GM19468 (cell line): ENCODE results near the gene OXT.
"Not testable (repeated sequence)": the region's sequence is repeated elsewhere in the genome, so short reads cannot be mapped to it uniquely, and the experiment has no call there.

Source experiments
- ATAC-seq: cut with Tn5 transposase; IDR thresholded peaks from one replicate; pipeline ENCODE4 v1.9.1; 2021; ENCODE audit warnings: mild to moderate bottlenecking, moderate library complexity, moderate number of reproducible peaks; ENCODE audit not compliant: unreplicated experiment; ENCODE audit errors: extremely low read depth

OXT gene

DNA sequence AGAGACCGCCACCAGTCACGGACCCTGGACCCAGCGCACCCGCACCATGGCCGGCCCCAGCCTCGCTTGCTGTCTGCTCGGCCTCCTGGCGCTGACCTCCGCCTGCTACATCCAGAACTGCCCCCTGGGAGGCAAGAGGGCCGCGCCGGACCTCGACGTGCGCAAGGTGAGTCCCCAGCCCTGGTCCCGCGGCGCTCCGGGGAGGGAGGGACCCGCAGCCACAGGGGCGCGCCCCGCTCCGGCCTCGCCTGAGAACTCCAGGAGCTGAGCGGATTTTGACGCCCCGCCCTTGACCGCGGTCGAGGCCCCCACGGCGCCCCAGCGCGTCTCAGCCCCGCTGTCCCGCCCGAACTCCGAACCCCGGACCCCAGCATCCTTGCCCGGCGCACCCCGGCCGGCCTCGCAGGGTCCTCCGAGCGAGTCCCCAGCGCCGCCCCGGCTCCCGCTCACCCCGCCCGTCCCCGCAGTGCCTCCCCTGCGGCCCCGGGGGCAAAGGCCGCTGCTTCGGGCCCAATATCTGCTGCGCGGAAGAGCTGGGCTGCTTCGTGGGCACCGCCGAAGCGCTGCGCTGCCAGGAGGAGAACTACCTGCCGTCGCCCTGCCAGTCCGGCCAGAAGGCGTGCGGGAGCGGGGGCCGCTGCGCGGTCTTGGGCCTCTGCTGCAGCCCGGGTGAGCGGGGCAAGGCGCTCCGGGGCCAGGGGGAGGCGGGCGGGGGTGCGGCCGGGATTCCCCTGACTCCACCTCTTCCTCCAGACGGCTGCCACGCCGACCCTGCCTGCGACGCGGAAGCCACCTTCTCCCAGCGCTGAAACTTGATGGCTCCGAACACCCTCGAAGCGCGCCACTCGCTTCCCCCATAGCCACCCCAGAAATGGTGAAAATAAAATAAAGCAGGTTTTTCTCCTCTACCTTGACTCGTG lies at the start of gene OXT:
Gene OXT, plus strand, starts transcription at position 11 of the 920 bp plus-strand sequence. Its CDS starts 36 bp downstream, at position 47.
- no peak for ATAC-seq

DNA sequence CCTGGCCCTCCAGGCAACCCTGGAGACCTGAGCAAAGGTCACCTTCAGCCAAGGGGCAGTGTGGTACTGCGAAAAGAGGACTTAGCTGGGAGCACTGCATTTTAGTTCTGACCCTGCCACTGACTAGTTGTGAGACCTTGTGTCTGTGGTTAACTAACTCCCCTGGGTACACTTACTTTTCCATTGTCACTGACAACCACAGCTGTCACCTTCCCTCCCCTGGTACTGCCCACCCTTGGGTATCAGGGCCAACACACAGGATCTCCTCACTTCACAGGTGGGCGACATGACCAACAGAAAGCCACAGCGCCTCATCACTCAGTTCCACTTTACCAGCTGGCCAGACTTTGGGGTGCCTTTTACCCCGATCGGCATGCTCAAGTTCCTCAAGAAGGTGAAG lies 49.6 kb upstream of the OXT start:
- ATAC-seq, result no peak

DNA sequence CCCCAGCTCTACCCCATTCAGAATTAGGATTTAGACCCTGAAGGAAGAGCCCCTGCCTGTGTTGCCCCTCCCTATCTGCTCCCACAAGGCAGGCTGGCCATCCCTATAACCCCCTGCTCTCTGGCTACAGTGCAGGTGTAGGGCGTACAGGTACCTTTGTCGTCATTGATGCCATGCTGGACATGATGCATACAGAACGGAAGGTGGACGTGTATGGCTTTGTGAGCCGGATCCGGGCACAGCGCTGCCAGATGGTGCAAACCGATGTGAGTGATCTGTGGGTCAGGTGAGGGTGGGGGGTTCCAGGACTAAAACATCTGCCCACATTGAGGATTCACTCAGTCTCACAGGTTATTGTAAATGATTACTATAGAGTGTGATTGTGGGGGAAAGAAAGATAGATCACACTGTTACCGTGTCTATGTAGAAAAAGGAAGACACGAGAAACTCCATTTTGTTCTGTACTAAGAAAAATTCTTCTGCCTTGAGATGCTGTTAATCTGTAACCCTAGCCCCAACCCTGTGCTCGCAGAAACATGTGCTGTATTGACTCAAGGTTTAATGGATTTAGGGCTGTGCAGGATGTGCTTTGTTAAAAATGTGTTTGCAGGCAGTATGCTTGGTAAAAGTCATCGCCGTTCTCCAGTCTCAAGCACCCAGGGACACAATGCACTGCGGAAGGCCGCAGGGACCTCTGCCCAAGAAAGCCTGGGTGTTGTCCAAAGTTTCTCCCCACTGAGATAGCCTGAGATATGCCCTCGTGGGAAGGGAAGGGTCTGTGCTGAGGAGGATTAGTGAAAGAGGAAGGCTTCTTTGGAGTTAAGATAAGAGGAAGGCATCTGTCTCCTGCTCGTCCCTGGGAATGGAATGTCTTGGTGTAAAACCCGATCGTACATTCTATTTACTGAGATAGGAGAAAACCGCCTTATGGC lies 48.6 kb upstream of the OXT start:
- ATAC-seq, result not testable (repeated sequence)

DNA sequence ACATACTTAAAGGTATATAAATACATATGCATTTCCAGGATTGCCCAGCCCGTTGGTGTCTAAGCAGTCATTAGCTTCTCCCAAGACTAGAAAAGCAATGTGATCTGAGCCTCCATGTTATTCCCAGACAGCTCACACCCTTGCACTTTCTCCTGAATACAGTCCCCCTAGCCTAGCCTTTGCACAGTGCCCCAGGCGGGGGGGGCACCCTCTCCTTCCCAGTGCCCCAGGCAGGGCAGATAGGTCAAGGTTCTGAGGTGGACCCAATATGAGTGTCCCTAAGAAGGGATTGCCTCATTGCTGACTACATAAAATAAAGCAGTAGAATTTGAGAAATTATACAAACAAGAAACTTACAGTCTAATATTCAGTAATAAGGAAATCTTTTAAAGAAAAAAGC lies 43.4 kb upstream of the OXT start:
- ATAC-seq, result no peak

DNA sequence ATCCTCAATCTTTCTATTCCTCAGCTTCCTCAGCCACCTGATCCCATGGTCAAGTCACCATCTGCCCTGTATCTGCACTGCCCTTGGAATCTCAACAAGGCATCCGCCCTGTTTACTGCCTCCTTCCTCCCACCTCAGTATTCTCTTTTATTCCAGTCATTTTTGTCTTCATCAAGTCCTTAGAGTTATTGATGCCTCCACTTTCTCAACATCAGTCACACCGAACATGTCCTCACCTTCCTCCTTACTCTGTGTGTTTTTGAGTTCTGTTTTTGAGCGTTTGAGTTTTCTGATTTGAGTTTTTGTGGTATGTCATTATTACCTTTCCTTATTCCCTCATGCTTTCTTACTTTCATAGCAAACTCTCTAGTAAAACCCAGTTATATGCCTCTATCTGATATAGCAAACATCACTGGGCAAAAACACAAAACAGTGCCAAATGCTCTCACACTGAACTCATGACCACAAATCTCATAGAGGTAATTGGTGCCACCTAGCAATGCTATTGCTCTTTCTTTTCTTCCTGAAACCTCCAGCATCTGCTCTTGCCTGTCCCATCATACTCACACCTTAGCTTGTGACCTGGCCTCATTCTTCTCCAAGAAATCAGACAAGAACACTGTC lies 39.8 kb upstream of the OXT start:
- no peak for ATAC-seq

DNA sequence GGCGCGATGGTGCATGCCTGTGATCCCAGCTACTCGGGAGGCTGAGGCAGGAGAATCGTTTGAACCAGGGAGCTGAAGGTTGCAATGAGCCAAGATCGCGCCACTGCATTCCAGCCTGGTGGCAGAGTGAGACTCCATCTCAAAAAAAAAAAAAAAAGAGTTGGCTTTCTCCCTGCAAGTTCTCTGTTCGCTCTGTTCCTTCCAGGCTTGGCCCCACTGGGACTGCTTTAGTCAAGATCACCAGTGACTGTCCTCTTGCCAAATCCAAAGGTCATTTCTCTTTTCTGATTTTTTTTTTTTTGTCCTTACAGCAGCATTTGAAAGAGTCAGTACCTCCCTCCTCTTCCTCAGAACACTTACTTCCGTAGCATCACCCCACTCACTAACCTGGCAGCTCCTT lies 38.8 kb upstream of the OXT start:
- ATAC-seq, result no peak

DNA sequence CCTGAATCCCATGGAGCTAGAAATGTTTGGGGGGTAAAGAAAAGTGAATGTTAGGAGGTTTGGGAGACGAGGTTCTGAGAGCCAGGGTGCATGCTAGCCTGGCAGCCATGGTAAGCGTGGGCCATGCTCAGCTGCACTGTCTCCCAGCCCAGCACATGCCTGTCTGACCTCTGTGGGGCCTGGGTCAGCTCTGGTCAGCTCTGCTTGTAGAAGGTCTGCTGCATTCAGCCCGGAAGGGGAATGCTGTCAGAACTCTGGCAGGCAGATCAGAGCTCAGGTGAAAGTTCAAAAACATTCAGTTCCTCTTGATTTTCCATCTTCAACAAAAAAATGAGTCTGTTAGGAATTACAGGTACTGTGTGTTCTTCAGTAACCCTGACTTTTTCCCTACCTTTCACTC lies 33.8 kb upstream of the OXT start:
- no peak for ATAC-seq

DNA sequence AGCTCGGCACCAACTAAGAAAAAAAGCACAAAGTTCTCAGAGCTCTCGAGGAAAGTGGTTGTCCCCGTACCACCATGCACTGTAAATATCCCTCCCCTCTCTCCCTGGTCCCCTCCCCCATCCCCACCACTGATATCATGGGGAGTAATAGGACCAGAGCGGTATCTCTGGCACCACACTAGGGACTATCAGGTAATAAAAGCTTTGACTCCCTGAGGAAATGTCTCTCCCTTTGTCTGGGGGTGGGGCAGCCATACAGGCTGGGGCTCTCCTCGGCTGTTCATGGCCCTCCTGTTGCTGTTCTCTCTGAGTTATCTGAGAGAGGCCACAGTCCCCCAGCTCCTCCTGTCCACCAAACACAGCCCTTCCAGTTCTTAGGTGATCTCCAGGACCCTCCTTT lies 33.0 kb upstream of the OXT start:
- ATAC-seq, result no peak

DNA sequence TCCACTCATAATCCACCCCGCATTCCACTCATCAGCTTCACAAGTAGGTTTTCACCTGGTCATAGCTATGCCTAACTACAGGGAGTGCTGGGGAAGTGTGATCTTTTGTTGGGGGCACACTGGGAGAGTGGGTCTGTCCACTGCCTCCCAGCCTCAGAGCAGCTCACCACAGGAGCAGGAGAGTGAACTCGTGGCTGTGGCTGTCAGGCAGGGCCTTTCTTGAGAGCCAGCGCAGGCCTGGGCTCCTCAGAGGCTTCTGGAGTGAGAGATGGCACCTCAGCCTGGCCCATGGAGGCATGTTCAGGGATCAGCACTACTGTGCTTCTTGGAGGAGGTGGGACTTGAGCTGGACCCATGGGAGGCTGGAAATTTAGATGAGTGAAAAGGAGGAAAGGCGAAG lies 32.0 kb upstream of the OXT start:
- no peak for ATAC-seq

DNA sequence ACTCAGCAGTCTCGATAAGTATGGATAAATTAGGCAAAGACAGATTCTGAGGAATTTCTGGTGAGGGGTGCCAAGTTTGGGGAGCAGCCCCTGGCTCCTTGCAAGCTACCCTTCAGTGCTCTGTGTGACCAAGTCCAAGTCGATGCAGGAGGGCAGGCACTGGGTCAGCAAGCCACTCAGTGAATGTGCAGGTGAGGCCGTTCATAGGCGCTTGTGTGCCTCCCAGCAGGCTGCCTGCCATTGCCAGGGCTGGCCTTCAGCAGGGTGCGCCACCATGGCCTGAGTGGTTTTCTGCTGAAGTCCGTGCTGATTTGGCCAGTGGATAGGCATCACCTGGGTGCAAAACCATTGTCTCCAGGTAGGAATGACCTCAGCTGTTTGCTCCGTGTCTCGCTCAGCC lies 31.3 kb upstream of the OXT start:
- ATAC-seq, result no peak

DNA sequence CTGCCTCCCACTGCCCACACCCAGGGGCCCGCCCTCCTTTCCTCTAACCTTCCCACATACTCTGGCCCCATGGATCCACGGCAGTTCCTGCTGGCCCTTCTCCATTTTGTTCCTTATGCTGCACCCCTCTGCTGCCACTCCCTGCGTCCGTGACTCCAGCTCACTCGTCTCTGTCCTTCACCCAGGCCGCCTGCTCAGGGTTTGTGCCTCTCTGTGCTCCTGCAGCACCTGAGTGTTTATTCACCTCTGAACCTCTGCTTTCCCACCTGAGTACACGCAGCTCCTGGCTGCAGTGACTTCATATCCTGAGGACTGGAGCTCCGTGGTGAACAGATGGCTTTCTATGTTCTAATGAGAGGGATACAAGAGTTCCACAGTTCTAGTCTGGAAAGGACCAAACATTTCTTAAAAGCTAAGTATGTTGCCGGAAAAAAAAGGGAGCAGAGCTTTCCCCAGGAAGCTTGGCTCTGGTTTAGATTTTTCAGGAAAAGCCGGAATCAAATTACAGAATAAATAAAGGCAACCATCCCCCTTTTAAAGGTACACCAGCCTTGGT lies 29.5 kb upstream of the OXT start:
- ATAC-seq, result no peak

DNA sequence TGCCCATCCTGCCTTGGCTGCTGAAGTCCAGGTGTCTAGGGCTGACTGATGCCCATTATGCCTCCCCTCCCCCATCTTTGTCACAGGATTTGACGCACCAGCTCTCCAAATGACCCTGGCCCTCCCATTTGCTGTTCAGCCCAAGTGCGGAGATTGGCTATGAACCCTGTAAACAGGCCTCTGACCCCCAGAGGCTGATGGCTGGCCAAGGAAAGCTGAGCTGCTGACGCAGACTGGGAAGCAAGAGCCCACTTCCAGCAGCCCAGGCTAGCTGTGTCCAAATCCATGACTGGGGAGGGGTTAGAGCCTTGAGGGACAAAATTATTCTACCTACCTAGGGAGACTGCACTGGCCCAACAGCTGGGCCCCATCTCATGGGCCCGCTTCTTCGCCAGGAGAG lies 28.8 kb upstream of the OXT start:
- ATAC-seq, result no peak

DNA sequence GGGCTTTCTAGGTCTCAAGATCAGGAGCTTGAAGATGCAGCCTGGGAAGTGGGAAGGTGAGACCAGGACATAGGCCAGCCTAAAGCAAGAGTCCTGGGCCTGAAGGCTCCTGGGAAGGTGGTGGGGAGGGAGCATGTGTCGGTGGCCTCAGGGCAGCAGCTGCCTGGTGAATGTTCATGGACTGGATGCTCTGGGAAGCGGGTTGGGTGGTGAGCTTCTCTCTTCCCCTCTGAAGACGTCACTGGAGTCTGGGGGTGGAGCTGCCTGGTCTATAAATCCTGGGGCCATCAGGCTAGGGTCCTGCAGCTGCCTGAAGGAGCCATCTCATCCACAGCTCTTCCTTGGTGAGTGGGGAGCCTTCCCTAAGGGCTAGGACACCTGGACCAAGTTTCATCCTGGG lies 28.1 kb upstream of the OXT start, which contains the start of gene GNRH2:
Gene GNRH2, plus strand, starts transcription at position 301 of the 400 bp plus-strand sequence. CDS start 793 bp downstream, outside the sequence.
- ATAC-seq, result no peak

DNA sequence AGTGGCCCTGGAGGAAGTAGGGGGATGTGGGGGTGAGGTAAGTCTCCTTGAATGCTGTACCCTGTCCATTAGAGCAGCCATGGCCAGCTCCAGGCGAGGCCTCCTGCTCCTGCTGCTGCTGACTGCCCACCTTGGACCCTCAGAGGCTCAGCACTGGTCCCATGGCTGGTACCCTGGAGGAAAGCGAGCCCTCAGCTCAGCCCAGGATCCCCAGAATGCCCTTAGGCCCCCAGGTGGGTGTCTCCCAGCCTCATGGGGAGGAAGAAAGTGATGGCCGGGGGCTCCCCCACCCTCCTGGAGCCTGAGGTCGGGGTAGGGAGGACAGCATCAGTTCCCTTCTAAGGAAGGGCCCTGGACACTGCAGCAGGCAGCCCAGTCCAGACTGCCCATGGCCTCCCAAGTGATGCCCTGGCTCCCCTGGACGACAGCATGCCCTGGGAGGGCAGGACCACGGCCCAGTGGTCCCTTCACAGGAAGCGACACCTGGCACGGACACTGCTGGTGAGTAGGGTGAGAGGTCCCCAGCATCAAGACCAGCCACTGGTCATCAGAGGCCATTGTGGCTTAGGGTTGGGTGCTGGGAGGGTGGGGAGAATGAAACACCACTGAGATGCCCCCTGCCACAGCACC lies 27.0 kb upstream of the OXT start:
- ATAC-seq, result no peak

DNA sequence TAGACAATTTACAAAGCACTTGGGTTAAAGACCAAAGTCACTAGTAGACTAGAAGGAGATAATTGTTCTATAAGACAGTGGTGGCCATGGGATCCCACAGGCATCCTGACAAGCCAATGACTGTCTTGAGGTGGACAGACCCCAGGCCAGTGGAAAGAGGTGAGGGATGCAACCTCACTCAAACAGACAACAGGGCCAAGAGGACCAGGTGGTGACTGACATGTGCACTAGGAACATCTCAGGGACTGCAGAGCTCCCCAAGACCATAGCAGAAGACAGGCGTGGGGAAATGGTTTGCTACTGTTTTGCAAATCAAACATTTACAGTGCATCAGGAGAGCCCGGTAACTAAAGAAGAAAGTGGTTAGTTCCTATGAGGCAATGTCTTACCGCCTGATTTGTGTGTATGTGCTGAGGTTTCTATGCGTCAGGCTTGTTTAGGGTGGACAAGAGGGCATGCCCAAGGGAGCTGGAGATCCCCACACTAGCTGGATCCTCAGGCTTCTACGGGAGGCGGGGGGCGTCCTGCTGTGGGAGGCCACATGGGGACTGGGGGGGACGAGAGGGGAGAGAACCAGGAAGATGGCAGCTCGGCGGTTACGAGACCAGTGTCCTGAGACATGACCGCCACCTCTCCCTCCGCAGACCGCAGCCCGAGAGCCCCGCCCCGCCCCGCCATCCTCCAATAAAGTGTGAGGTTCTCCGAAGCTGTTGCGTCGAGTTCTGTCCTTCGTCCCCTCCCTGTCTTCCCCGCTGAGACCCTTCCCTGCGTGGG lies 26.2 kb upstream of the OXT start:
- no peak for ATAC-seq

DNA sequence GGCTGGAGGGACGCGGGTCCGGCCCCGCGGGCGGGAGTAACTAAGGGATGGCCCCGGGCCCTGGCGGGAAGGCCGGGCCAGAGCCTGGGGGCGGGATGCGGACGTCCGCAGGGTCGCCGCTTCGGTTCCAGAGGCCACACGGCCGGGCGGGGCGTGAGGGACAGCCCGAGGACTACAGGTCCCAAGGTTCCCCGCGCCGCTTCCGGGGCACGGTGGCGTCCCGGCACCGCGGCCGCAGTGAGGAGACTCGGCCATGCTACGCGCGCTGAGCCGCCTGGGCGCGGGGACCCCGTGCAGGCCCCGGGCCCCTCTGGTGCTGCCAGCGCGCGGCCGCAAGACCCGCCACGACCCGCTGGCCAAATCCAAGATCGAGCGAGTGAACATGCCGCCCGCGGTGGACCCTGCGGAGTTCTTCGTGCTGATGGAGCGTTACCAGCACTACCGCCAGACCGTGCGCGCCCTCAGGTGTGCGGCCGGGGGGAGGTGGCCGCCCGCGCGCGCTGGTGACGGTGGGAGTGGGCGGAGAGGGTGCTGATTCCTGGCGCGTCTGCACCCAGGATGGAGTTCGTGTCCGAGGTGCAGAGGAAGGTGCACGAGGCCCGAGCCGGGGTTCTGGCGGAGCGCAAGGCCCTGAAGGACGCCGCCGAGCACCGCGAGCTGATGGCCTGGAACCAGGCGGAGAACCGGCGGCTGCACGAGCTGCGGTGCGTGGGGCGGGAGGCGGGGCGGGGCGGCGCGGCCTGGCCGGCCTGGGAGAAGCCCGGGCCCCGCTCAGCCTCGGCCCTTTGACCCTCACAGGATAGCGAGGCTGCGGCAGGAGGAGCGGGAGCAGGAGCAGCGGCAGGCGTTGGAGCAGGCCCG lies 25.4 kb upstream of the OXT start, which contains the start of gene MRPS26:
Gene MRPS26, plus strand, starts transcription at position 237 of the 861 bp plus-strand sequence. Its CDS starts 17 bp downstream, at position 254.
- ATAC-seq, result peak; percentile 59

DNA sequence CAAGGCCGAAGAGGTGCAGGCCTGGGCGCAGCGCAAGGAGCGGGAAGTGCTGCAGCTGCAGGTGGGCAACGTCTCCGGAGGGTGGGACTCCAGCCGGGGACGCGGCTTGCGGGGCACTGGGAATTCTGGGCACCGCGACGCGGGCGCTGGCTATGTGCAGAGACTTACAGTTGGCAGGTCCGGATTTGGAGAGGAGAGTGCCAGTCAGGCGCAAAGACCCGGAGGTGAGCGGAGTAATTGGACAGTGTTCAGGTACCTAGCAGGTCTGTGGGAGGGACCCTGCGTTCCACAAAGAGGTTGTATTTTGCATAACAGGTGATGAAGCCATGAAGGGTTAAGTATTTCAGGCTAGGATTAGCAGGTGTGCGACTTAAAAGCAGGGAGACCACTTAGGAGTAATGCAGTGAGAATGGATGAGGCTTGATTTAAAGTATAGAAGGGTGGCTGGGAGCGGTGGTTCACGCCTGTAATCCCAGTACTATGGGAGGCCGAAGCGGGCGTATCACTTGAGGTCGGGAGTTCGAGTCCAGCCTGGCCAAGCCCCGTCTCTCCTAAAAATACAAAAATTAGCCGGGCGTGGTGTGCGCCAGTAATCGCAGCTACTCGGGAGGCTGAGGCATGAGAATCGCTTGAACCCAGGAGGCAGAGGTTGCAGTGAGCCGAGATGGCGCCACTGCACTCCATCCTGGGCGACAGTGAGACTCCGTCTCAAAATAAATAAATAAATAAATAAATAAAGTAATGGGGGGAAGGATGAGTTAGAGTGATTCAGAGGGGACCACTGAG lies 24.6 kb upstream of the OXT start:
- no peak for ATAC-seq
